ENCODE data around the gene TP53TG3D. TPM values are rescaled to one million over a fixed set of nuclear protein-coding genes. Genes with fewer than 3 reads are reported as not detected.
"Not testable (repeated sequence)": the region's sequence is repeated elsewhere in the genome, so short reads cannot be mapped to it uniquely, and the experiment has no call there.

Gene TP53TG3D, protein sequence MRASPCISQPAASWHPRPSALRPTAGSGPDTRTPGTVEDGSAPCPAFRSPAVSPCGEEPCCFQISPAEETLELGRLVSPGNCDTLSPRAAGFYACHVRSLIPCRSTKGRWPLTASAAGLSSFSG
- total RNA-seq, result not detected in 2 replicates
- long read RNA-seq, result 0 reads

- not testable (repeated sequence) for H3K4me3 Mint-ChIP-seq (ENCODE audit: unreplicated experiment); H3K27me3 Mint-ChIP-seq (ENCODE audit: unreplicated experiment); DNase-seq (ENCODE audit: extremely low spot score, unreplicated experiment); H3K27ac Mint-ChIP-seq (ENCODE audit: unreplicated experiment); H3K4me1 Mint-ChIP-seq (ENCODE audit: unreplicated experiment); H3K36me3 Mint-ChIP-seq (ENCODE audit: unreplicated experiment); H3K9me3 Mint-ChIP-seq (ENCODE audit: unreplicated experiment)
Observed at GRCh38 chr16:32252986-32253385, at the start of gene TP53TG3D. Gene TP53TG3D (plus strand): TSS chr16:32253286. CDS start chr16:32253354, 68 bp downstream.

DNA sequence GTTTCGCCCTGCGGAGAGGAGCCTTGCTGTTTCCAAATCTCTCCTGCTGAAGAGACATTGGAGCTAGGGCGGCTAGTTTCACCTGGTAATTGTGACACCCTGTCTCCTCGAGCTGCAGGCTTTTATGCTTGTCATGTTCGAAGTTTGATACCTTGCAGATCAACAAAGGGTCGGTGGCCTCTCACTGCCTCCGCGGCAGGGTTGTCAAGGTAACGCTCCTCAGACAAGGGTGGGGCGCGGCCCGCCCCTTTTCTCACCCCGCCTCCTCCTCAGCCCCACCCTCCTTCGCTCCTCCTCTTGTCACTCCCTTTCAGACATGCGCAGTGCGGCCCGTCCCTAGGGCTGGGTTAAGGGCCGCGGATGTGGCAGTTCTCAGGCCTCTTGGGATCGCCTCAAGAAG, 421 bp downstream of the TP53TG3D start:
- H3K27me3 Mint-ChIP-seq (ENCODE audit: unreplicated experiment); H3K9me3 Mint-ChIP-seq (ENCODE audit: unreplicated experiment): not testable (repeated sequence)

DNA sequence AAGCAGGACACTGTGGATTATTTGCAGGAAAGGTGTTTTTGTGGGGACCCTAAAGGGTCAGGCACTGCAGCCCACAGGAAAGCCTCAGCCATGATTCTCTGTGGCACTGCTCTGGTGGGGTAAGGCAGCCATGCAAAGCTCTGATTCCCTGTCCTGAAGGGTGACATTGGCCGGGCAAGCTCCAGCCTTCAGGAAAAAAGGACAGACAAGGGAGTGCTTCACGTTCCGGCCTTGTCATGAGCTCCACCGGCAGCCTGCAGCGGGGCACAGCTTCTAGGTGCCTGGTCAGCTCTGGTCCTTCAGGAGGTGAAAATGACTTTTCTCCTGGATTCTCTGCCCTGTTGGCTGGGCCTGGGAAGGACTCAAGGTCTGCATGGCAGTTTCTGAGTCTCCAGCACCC, 8.4 kb downstream of the TP53TG3D start:
- not testable (repeated sequence) for H3K4me3 Mint-ChIP-seq (ENCODE audit: unreplicated experiment); DNase-seq (ENCODE audit: extremely low spot score, unreplicated experiment); H3K4me1 Mint-ChIP-seq (ENCODE audit: unreplicated experiment); H3K36me3 Mint-ChIP-seq (ENCODE audit: unreplicated experiment); H3K27me3 Mint-ChIP-seq (ENCODE audit: unreplicated experiment); H3K27ac Mint-ChIP-seq (ENCODE audit: unreplicated experiment); H3K9me3 Mint-ChIP-seq (ENCODE audit: unreplicated experiment)

More for the DNA sequence above, 421 bp downstream of the TP53TG3D start:
- H3K4me1 Mint-ChIP-seq (ENCODE audit: unreplicated experiment); H3K36me3 Mint-ChIP-seq (ENCODE audit: unreplicated experiment); H3K4me3 Mint-ChIP-seq (ENCODE audit: unreplicated experiment); DNase-seq (ENCODE audit: extremely low spot score, unreplicated experiment); H3K27ac Mint-ChIP-seq (ENCODE audit: unreplicated experiment): not testable (repeated sequence)

GRCh38 chr16:32263552-32263951, 10.5 kb downstream of the TP53TG3D start:
- not testable (repeated sequence) for H3K27me3 Mint-ChIP-seq (ENCODE audit: unreplicated experiment); H3K27ac Mint-ChIP-seq (ENCODE audit: unreplicated experiment); H3K4me1 Mint-ChIP-seq (ENCODE audit: unreplicated experiment); H3K9me3 Mint-ChIP-seq (ENCODE audit: unreplicated experiment); H3K4me3 Mint-ChIP-seq (ENCODE audit: unreplicated experiment); H3K36me3 Mint-ChIP-seq (ENCODE audit: unreplicated experiment); DNase-seq (ENCODE audit: extremely low spot score, unreplicated experiment)

DNA sequence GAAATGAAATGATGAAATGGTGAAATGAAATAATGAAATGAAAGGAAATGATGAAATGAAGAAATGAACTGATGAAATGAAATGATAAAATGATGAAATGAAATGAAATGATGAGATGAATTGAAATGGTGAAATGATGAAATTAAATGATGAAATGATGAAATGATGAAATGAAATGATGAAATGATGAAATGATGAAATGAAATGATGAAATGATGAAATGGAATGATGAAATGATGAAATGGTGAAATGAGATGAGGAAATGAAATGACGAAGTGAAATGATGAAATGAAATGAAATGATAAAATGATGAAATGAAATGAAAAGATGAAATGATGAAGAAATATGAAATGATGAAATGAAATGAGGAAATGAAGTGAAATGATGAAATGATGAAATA, 28.8 kb downstream of the TP53TG3D start:
- H3K9me3 Mint-ChIP-seq (ENCODE audit: unreplicated experiment); H3K4me3 Mint-ChIP-seq (ENCODE audit: unreplicated experiment); H3K36me3 Mint-ChIP-seq (ENCODE audit: unreplicated experiment); DNase-seq (ENCODE audit: extremely low spot score, unreplicated experiment); H3K27me3 Mint-ChIP-seq (ENCODE audit: unreplicated experiment); H3K27ac Mint-ChIP-seq (ENCODE audit: unreplicated experiment); H3K4me1 Mint-ChIP-seq (ENCODE audit: unreplicated experiment): not testable (repeated sequence)

DNA sequence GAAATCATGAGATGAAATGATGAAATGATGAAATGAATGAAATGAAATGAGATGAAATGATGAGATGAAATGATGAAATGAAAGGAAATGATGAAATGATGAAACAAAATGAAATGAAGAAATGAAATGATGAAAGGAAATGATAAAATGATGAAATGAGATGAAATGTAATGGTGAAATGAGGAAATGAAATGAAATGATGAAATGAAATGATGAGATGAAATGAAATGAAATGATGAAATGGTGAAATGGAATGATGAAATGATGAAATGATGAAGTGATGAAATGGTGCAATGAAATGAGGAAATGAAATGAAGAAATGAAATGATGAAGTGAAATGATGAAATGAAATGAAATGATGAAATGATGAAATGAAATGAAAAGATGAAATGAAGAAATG, 29.9 kb downstream of the TP53TG3D start:
- H3K36me3 Mint-ChIP-seq (ENCODE audit: unreplicated experiment); DNase-seq (ENCODE audit: extremely low spot score, unreplicated experiment); H3K27me3 Mint-ChIP-seq (ENCODE audit: unreplicated experiment); H3K4me3 Mint-ChIP-seq (ENCODE audit: unreplicated experiment); H3K4me1 Mint-ChIP-seq (ENCODE audit: unreplicated experiment); H3K27ac Mint-ChIP-seq (ENCODE audit: unreplicated experiment); H3K9me3 Mint-ChIP-seq (ENCODE audit: unreplicated experiment): not testable (repeated sequence)

- not testable (repeated sequence) for H3K9me3 Mint-ChIP-seq (ENCODE audit: unreplicated experiment); H3K27ac Mint-ChIP-seq (ENCODE audit: unreplicated experiment); H3K4me1 Mint-ChIP-seq (ENCODE audit: unreplicated experiment)
Observed at GRCh38 chr16:32283917-32284495, 30.9 kb downstream of the TP53TG3D start.

DNA sequence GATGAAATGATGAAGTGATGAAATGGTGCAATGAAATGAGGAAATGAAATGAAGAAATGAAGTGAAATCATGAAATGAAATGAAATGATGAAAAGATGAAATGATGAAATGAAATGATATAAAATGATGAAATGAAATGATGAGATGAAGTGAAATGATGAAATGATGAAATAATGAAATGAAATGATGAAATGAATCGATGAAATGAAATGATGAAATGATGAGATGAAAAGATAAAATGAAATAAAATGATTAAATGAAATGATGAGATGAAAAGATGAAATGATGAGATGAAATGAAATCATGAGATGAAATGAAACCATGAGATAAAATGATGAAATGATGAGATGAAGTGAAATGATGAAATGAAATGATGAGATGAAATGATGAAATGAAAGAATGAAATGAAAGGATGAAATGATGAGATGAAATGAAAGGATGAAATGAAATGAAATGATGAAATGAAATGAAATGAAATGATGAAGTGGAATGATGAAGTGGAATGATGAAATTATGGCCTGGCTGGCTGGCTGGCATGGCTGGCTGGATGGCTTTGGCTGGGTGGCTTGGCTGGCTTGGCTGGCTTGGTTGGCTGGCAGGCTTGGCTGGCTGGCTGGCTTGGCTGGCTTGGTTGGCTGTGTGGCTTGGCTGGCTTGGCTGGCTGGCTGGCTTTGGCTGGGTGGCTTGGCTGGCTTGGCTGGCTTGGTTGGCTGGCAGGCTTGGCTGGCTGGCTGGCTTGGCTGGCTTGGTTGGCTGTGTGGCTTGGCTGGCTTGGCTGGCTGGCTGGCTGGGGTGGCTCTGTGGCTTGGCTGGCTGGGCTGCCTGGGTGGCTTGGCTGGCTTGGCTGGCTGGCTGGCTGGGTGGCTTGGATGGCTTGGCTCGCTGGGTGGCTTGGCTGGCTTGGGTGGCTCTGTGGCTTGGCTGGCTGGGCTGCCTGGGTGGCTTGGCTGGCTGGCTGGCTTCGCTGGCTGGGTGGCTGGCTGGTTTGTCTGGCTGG, 32.0 kb downstream of the TP53TG3D start:
- not testable (repeated sequence) for H3K27me3 Mint-ChIP-seq (ENCODE audit: unreplicated experiment); H3K4me1 Mint-ChIP-seq (ENCODE audit: unreplicated experiment); H3K9me3 Mint-ChIP-seq (ENCODE audit: unreplicated experiment); H3K27ac Mint-ChIP-seq (ENCODE audit: unreplicated experiment); H3K4me3 Mint-ChIP-seq (ENCODE audit: unreplicated experiment); H3K36me3 Mint-ChIP-seq (ENCODE audit: unreplicated experiment)
- DNase-seq (ENCODE audit: extremely low spot score, unreplicated experiment), result peak; percentile 76

More at GRCh38 chr16:32283917-32284495, 30.9 kb downstream of the TP53TG3D start:
- H3K4me3 Mint-ChIP-seq (ENCODE audit: unreplicated experiment); H3K36me3 Mint-ChIP-seq (ENCODE audit: unreplicated experiment); H3K27me3 Mint-ChIP-seq (ENCODE audit: unreplicated experiment); DNase-seq (ENCODE audit: extremely low spot score, unreplicated experiment): not testable (repeated sequence)

GRCh38 chr16:32286193-32286592, 33.1 kb downstream of the TP53TG3D start:
- H3K4me3 Mint-ChIP-seq (ENCODE audit: unreplicated experiment); H3K36me3 Mint-ChIP-seq (ENCODE audit: unreplicated experiment); H3K27ac Mint-ChIP-seq (ENCODE audit: unreplicated experiment); H3K4me1 Mint-ChIP-seq (ENCODE audit: unreplicated experiment); H3K9me3 Mint-ChIP-seq (ENCODE audit: unreplicated experiment); H3K27me3 Mint-ChIP-seq (ENCODE audit: unreplicated experiment): not testable (repeated sequence)
- peak; percentile 66 for DNase-seq (ENCODE audit: extremely low spot score, unreplicated experiment)

DNA sequence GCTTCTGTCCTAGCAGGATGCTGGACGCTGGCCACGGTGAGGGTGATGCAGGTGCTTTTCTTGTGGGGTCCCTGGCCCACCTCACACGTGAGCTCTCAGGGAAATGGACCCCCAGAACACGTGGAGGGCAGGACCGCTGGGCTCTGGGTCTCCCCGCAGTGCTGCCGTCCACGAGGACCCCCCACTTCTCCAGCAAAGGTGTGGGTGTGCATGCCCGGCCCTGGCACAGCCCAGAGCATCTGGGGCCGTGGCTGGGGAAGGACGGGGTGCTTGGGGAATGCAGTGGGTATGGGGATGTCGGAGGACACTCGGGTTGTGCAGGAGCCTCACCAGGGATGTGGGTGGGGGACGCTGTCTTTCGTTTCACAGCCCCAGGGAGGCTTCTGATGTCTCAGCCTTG, 34.7 kb downstream of the TP53TG3D start:
- H3K36me3 Mint-ChIP-seq (ENCODE audit: unreplicated experiment); H3K27me3 Mint-ChIP-seq (ENCODE audit: unreplicated experiment); H3K9me3 Mint-ChIP-seq (ENCODE audit: unreplicated experiment); H3K27ac Mint-ChIP-seq (ENCODE audit: unreplicated experiment); H3K4me3 Mint-ChIP-seq (ENCODE audit: unreplicated experiment); H3K4me1 Mint-ChIP-seq (ENCODE audit: unreplicated experiment): not testable (repeated sequence)
- DNase-seq (ENCODE audit: extremely low spot score, unreplicated experiment), result peak; percentile 77

- H3K9me3 Mint-ChIP-seq (ENCODE audit: unreplicated experiment); H3K36me3 Mint-ChIP-seq (ENCODE audit: unreplicated experiment); H3K4me1 Mint-ChIP-seq (ENCODE audit: unreplicated experiment); H3K4me3 Mint-ChIP-seq (ENCODE audit: unreplicated experiment); H3K27ac Mint-ChIP-seq (ENCODE audit: unreplicated experiment); H3K27me3 Mint-ChIP-seq (ENCODE audit: unreplicated experiment): not testable (repeated sequence)
- DNase-seq (ENCODE audit: extremely low spot score, unreplicated experiment), result peak; percentile 56
Observed at GRCh38 chr16:32289197-32289596, 36.1 kb downstream of the TP53TG3D start.

GRCh38 chr16:32302776-32303175, 49.7 kb downstream of the TP53TG3D start:
- H3K9me3 Mint-ChIP-seq (ENCODE audit: unreplicated experiment); DNase-seq (ENCODE audit: extremely low spot score, unreplicated experiment); H3K27ac Mint-ChIP-seq (ENCODE audit: unreplicated experiment); H3K27me3 Mint-ChIP-seq (ENCODE audit: unreplicated experiment); H3K4me3 Mint-ChIP-seq (ENCODE audit: unreplicated experiment); H3K4me1 Mint-ChIP-seq (ENCODE audit: unreplicated experiment); H3K36me3 Mint-ChIP-seq (ENCODE audit: unreplicated experiment): not testable (repeated sequence)
